GM23248 (cell line): ENCODE results near the gene LMAN2L. TPM values are rescaled to one million over a fixed set of nuclear protein-coding genes. Genes with fewer than 3 reads are reported as not detected.

Experiments used
- DNase-seq: peaks from one replicate; pipeline ENCODE4 v3.0.0-alpha.2; 2015
- H2AFZ ChIP-seq: fragments of 200-600 bp; sonication (generic); 2 replicates; pipeline ENCODE4 v1.6.1; 2016; ENCODE audit warnings: antibody characterized with exemption
- H3F3A ChIP-seq: fragments of 200-600 bp; sonication (generic); 2 replicates; pipeline ENCODE4 v1.6.1; 2016; ENCODE audit warnings: mild to moderate bottlenecking, antibody characterized with exemption, mixed run types; ENCODE audit not compliant: insufficient read depth
- H3K27ac ChIP-seq: fragments of 200-600 bp; sonication (generic); 2 replicates; pipeline ENCODE4 v1.5.1; 2016; ENCODE audit warnings: mild to moderate bottlenecking
- H3K27me3 ChIP-seq: fragments of 200-600 bp; sonication (generic); replicated peaks from 2 replicates; pipeline ENCODE4 v1.6.1; 2016; ENCODE audit warnings: mild to moderate bottlenecking; ENCODE audit not compliant: insufficient read depth
- H3K36me3 ChIP-seq: fragments of 200-600 bp; sonication (generic); 2 replicates; pipeline ENCODE4 v1.6.1; 2016; ENCODE audit warnings: low read depth, mild to moderate bottlenecking
- H3K4me1 ChIP-seq: fragments of 200-600 bp; sonication (generic); 2 replicates; pipeline ENCODE4 v1.6.1; 2016; ENCODE audit warnings: mild to moderate bottlenecking; ENCODE audit not compliant: insufficient read depth
- H3K4me2 ChIP-seq: fragments of 200-600 bp; sonication (generic); one replicate; pipeline ENCODE4 v1.6.1; 2016; ENCODE audit warnings: mild to moderate bottlenecking; ENCODE audit not compliant: unreplicated experiment
- H3K4me3 ChIP-seq: fragments of 200-600 bp; sonication (generic); 2 replicates; pipeline ENCODE4 v1.5.1; 2016; ENCODE audit warnings: mild to moderate bottlenecking
- H3K79me2 ChIP-seq: fragments of 200-600 bp; sonication (generic); 2 replicates; pipeline ENCODE4 v1.6.1; 2016; ENCODE audit warnings: mild to moderate bottlenecking; ENCODE audit not compliant: insufficient read depth
- H3K9ac ChIP-seq: fragments of 200-600 bp; sonication (generic); 2 replicates; pipeline ENCODE4 v1.6.1; 2016; ENCODE audit warnings: mild to moderate bottlenecking
- H3K9me2 ChIP-seq: fragments of 200-600 bp; sonication (generic); 2 replicates; pipeline ENCODE4 v1.6.1; 2016; ENCODE audit warnings: mixed run types, mild to moderate bottlenecking, moderate library complexity; ENCODE audit not compliant: insufficient read depth
- H3K9me3 ChIP-seq: fragments of 200-600 bp; sonication (generic); one replicate; pipeline ENCODE4 v1.6.1; 2017; ENCODE audit warnings: low read depth
- H4K20me1 ChIP-seq: fragments of 200-600 bp; sonication (generic); 2 replicates; pipeline ENCODE4 v1.6.0; 2016; ENCODE audit not compliant: insufficient read depth
- EZH2 ChIP-seq: fragments of 200-600 bp; sonication (generic); IDR thresholded peaks from 2 replicates; pipeline ENCODE4 v1.6.1; 2018; ENCODE audit warnings: antibody characterized with exemption, mild to moderate bottlenecking; ENCODE audit not compliant: insufficient read depth, poor library complexity, severe bottlenecking
- EZH2phosphoT487 ChIP-seq: fragments of 200-600 bp; sonication (generic); IDR thresholded peaks from 2 replicates; pipeline ENCODE4 v1.6.1; 2018; ENCODE audit warnings: antibody characterized with exemption, moderate library complexity, mild to moderate bottlenecking, low read depth; ENCODE audit not compliant: insufficient read depth
- WGBS, 2 experiments: methylation state at CpG; one replicate each; pipeline ENCODE4 v1.1.6; 2015 to 2017; ENCODE audit warnings: low lambda C conversion rate in 2 of 2, low coverage in 1 of 2; ENCODE audit errors: missing lambda C conversion rate in 2 of 2; 5-methylcytosine and 5-hydroxymethylcytosine counted together
- in situ Hi-C: fragments of 300-500 bp; cut with MboI; formaldehyde crosslinking; loops from 2 replicates; pipeline ENCODE4 v1.15.0; 2020
- polyA plus RNA-seq: library from polyadenylated mRNA; unstranded; fragments of >200 nt; fragmentation: Nextera tagmentation; extraction: Ambion mirVana; gene quantifications from 2 replicates; pipeline ENCODE4 v1.2.1, GENCODE V29; 2016
- total RNA-seq: library from RNA; depleted of rRNA; stranded (reverse); fragments of >200 nt; shearing (Covaris generic); gene quantifications from 2 replicates; pipeline ENCODE4 v1.2.3, GENCODE V29; 2014

LMAN2L gene
- total and polyA plus RNA-seq, 2 experiments from 2014 or later, result 22.3 to 24.6 TPM

GRCh38 chr2:96694816-96695455 lies 44.9 kb downstream of the LMAN2L start:
- WGBS, 2 experiments, result 87 to 89% methylated on average over 12 to 13 of the region's 13 CpGs
- no peaks in the 10 kb centered on the region for H3K79me2 ChIP-seq
- no peaks in the 10 kb centered on the region for H3K27me3 ChIP-seq
- H2AFZ ChIP-seq, result no peak overlapping the region
- no peaks in the 10 kb centered on the region for H3K9me2 ChIP-seq
- no peaks in the 10 kb centered on the region for H3K36me3 ChIP-seq
- no peak overlapping the region for H3K9ac ChIP-seq
- no peaks in the 10 kb centered on the region for H3K4me1 ChIP-seq
- no peak overlapping the region for H3K4me3 ChIP-seq
- no peaks in the 10 kb centered on the region for H3F3A ChIP-seq
- no peak overlapping the region for H3K27ac ChIP-seq
- TF ChIP-seq EZH2 (no peak), EZH2phosphoT487 (no peak)
- no peak overlapping the region for H3K4me2 ChIP-seq
- no peaks in the 10 kb centered on the region for H3K9me3 ChIP-seq
- DNase-seq, result no peak
- no peaks in the 10 kb centered on the region for H4K20me1 ChIP-seq
- in situ Hi-C loops, result no loop called here

- Histone ChIP-seq H3K4me1 (no peaks in the 10 kb centered on the region), H3K27me3 (no peaks in the 10 kb centered on the region), H3K9me2 (no peaks in the 10 kb centered on the region), H3K4me2 (no peak overlapping the region), H3F3A (no peaks in the 10 kb centered on the region), H3K27ac (no peak overlapping the region), H3K9me3 (no peaks in the 10 kb centered on the region), H3K36me3 (no peaks in the 10 kb centered on the region), H2AFZ (no peak overlapping the region), H3K4me3 (no peak overlapping the region), H3K79me2 (no peaks in the 10 kb centered on the region), H4K20me1 (no peaks in the 10 kb centered on the region), H3K9ac (no peak overlapping the region)
- 74 to 77% methylated on average over 7 to 8 of the region's 8 CpGs for WGBS, 2 experiments
- in situ Hi-C loops, result no loop called here
- TF ChIP-seq EZH2, result no peak
- no peak for TF ChIP-seq EZH2phosphoT487
- DNase-seq, result no peak
Measured at GRCh38 chr2:96694279-96694678, 45.6 kb downstream of the LMAN2L start.

- TF ChIP-seq EZH2phosphoT487 (no peak), EZH2 (no peak)
- Histone ChIP-seq H3K9me2 (no peaks in the 10 kb centered on the region), H3K27ac (no peak overlapping the region), H3K4me2 (no peak overlapping the region), H3K4me1 (no peaks in the 10 kb centered on the region), H3K27me3 (no peaks in the 10 kb centered on the region), H2AFZ (no peak overlapping the region), H3F3A (no peaks in the 10 kb centered on the region), H3K36me3 (no peaks in the 10 kb centered on the region), H3K9ac (no peak overlapping the region), H3K9me3 (no peaks in the 10 kb centered on the region), H3K4me3 (no peak overlapping the region), H4K20me1 (no peaks in the 10 kb centered on the region), H3K79me2 (no peaks in the 10 kb centered on the region)
- 75 to 76% methylated on average over 13 to 14 of the region's 14 CpGs for WGBS, 2 experiments
- in situ Hi-C loops, result no loop called here
- DNase-seq, result no peak
Measured at GRCh38 chr2:96693286-96694200, 46.3 kb downstream of the LMAN2L start.

GRCh38 chr2:96692094-96692971 lies 47.5 kb downstream of the LMAN2L start:
- Histone ChIP-seq H3F3A (no peaks in the 10 kb centered on the region), H3K9me2 (no peaks in the 10 kb centered on the region), H2AFZ (no peak overlapping the region), H3K27me3 (no peaks in the 10 kb centered on the region), H3K79me2 (no peaks in the 10 kb centered on the region), H3K36me3 (no peaks in the 10 kb centered on the region), H3K27ac (no peak overlapping the region), H3K4me3 (no peak overlapping the region), H3K9me3 (no peaks in the 10 kb centered on the region), H4K20me1 (no peaks in the 10 kb centered on the region), H3K4me1 (no peaks in the 10 kb centered on the region), H3K4me2 (no peak overlapping the region), H3K9ac (no peak overlapping the region)
- TF ChIP-seq EZH2 (no peak), EZH2phosphoT487 (no peak)
- in situ Hi-C loops, result no loop called here
- 81 to 85% methylated on average over 13 to 14 of the region's 14 CpGs for WGBS, 2 experiments
- no peak for DNase-seq
